D341Med (cell line): ENCODE measurements around the gene BLOC1S1.

Experiments used
- DNase-seq: peaks from one replicate; pipeline ENCODE4 v3.0.0; 2012; ENCODE audit warnings: low spot score

Gene BLOC1S1

DNA sequence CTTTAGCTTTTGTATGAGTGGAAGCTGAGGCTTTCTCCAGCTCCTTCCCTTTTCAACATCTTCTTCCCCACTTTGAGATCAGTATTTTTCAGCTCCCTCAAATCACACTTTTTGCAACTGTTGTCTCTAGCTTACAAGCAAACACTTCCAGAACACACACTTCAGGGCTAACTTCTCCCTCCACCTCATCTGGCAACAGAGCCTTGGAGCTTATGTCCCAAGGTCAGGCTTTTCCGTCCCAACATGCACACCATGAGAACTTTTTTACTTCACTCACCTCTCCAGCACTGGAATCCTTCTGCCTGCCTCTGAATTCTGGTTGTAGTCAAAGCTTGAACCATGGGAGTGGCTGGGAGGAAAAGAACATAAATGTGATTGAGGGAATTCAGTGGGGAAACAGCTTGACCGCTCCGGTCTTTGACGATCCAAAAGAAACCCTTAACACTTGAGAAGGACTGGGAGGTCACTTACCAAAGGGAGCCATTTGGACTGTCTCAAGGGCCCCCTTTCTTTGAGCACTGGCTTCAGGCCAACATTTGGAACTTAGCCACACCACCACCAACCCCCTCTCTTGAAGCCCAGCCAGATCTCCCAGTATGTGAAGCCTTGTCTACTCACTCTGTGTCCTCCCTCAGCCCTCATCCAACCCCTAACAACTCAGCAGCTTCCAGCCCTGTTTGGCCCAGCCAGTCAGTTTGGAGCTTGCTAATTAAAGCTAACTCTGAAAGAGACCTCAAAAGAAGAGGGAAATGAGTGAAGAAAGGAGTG, 3.9 kb upstream of the BLOC1S1 start:
- no peak for DNase-seq

DNA sequence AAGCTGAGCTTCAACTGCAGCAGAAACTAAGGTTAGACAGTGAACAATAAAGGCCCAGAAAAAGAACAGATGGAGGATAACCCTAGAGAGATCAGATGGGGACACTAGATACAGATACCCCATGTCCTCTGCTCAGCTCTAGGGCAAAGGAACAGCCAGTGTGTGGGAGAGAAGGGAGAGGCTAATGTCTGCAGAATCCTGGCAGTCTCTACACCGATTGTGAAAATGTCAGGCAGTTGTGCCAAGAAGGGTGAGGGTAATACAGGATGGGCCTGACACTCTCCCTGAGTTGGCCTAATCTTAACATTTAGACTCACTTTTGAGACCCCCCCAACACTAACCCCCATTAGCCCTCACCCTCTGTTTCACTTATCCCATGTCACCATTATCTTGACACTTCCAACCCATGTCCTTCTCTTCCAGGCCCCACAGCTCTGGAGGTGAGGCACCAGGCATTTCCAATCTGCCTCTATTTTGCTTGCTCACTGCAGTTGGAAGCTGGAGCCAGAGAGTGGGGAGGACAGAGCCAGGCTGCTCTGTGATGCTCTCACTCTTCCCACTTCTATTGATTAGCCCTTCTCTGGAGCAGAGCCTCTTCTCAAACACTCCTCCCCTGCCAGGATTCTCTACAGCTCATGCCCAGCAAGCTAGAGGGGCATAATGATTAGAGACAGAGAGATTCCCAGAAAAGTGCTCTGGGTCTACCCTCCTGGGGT, 3.0 kb upstream of the BLOC1S1 start:
- no peak for DNase-seq

DNA sequence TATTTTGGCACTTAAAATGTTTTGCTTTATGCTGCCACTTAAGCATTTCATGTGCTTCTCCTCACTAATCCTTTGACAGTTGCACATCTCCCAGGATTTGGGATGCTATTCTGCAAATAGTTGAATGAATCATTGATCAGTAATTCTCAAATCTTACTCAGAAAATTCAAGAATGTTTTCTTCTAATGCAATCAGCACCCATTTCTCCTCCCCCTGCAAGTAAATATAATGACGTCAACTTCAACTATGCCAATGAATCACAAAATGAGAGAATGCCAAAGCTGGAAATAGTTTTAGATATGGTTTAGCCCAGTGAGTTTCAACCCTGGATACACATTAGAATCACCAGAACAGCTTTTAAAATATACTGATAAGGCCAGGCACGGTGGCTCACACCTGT, 2.1 kb upstream of the BLOC1S1 start:
- DNase-seq: no peak

DNA sequence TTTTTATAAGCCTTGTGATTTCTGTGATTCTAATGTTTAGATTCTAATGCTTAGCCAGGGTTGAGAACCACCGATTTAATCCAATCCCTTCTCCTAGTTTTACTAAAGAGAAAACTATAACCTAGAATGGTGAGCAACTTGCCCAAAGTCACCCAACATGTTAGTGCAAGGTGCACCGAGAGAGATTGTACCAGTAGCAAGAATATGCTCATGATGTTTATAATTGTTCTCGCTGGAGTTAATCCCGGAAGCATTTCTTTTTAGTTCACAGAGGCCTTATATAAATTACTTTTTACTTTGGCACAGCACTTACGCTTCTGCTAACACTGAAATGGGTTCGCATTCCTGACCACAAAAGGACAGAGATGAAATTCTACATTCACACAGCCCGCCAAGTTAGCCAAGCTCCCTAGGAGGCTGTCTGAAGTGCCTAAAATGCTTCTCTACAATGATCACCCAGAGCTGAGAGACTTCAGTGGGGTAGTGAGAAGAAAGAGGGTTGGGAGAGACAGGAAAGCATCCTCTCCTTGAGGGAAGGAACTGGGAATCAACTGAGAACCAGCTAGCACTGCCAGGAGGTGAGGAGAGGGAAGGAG, 579 bp upstream of the BLOC1S1 start:
- no peak for DNase-seq

DNA sequence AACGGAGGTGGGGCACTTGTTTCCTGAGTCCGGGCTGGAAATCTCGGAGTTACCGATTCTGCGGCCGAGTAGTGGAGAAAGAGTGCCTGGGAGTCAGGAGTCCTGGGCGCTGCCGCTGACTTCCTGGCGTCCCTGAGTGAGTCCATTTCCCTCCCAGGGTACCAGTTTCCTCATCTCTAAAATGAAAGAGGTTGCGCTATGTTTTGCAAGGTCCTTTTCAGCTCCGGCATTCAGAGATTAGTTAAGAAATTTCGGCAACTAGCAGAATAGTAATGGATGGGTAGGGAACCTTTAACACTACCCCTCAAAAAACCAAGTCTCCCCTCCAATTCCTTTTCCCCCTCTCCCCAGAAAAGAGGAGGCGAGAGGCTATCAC, 724 bp downstream of the BLOC1S1 start:
- no peak for DNase-seq

DNA sequence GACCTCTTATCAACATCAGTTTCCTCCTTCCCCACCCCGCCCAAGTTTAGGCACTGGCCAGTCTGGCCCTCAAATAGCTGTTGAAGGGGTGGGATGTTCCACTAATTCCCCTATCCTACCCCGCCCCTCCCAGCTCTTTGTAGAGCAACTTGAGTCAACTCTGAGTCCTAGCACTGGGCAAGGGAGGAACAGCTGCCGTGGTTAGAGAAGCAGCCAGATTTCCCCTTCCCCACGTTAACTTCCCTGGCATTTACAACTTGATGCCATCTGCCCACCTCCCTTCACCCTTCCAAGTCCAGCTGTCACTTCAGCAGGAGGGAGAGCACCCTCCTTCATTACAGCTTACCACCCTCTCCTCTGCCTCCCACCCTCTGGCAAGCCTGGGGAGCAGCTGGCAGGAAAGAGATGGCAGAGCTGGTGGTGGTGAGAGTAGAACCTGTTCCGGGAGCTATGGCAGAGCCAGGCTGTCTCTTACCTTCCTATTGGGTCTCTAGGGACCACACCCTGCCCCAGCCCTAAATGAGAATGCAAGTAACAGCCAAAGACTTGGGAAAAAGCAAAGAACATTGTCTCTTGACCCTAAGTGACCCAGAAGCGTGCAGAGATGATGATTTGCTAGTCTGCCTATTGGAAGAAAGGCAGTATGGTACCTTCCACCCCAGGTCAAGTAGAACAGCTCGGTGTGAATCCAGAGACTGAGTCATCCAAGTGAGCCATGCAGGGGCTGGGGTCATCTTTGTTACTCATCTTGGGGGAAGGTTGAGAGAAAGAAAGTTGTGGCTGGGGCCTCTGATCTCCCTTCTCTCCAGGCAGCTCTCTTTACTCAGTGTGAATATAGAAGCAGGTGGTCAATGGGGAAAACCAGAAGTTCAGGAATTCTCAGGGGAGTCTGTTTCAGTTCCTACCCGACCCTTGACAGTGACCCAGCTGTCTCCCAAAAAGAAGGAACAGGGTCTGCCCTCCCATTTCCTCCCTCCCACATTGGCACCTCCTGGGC, 1.5 kb downstream of the BLOC1S1 start:
- DNase-seq: peak; percentile 63

DNA sequence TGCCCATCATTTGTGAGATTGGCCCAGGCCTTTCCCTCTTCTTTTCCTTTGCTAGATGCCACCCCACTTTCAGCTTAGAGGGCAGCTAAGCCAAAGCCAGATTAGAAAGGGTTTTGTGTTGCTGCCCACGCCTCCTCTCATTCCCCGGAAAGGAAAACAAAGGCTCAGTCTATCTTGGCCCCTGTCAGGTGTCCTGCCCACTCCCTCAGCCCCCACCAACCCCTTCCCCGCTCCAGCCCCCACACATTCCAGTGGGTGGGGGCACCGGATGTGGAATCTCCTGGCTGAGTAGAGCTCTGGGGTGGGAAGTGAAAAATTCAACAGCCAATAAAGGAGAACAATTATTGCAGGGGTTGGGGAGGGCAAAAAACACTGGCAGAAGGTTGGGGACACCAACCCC, 2.2 kb downstream of the BLOC1S1 start:
- peak; percentile 59 for DNase-seq

DNA sequence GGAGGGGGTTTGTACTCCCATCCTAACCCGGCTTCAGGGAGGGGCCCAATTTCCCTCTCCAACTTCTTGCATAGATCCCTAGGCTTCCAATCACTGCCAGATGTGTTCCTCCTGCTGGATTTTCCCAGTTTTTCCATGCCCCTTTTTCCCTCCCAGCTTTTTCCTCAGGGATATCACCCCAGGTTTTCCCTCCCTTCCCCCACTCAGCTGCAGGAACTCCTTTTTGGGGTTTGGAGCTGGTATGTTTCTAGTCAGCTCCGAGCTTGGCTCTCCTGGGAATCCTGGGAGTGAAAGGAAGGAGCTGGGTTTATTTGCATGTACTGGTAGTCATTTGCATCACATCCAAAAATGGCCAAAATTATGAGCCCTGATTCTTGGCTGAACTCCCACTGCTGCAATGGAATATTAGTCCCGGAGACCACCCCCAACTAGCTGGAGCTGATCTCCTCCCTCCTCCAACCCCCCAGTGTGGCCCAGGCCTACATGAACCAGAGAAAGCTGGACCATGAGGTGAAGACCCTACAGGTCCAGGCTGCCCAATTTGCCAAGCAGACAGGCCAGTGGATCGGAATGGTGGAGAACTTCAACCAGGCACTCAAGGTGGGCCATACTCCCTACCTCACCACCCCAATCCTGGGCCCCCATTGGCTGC, 2.9 kb downstream of the BLOC1S1 start:
- DNase-seq: no peak

DNA sequence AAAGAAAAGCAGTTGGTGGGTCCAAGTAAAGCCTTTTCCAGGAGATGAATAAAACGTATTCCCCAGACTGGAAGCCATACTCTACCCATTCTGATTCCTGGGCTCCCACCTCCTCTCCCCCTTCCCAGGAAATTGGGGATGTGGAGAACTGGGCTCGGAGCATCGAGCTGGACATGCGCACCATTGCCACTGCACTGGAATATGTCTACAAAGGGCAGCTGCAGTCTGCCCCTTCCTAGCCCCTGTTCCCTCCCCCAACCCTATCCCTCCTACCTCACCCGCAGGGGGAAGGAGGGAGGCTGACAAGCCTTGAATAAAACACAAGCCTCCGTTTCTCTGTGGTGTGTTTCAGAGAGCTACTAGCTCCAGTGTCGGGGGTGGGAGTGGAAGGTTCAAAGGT, 3.5 kb downstream of the BLOC1S1 start:
- no peak for DNase-seq

DNA sequence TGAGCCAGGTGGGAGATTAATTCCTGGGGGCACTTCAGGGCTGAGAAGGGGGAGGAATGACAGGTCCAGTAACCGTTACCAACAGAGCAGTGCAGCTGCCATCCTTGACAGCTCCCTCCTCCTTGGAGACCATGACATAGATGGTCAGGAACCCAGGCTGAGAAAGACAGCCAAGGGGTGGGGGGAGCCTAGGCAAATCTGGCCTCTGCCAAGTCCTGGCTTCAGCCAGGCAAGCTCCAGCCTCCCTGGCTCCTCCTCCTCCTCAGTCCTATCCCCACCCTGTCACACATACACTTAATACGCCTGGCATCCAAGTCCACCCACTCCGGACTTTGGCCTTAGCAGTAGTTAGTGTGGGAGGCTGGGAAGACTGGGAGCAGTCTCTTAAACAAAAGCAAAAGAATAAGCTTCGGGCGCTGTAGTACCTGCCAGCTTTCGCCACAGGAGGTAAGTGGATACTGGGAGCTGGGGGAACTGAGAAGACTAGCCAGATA, 4.3 kb downstream of the BLOC1S1 start, which contains the start of gene RDH5:
TSS of gene RDH5 (plus strand) at position 323 of the 494 bp plus-strand sequence. CDS start 792 bp downstream, outside the sequence.
- no peak for DNase-seq

DNA sequence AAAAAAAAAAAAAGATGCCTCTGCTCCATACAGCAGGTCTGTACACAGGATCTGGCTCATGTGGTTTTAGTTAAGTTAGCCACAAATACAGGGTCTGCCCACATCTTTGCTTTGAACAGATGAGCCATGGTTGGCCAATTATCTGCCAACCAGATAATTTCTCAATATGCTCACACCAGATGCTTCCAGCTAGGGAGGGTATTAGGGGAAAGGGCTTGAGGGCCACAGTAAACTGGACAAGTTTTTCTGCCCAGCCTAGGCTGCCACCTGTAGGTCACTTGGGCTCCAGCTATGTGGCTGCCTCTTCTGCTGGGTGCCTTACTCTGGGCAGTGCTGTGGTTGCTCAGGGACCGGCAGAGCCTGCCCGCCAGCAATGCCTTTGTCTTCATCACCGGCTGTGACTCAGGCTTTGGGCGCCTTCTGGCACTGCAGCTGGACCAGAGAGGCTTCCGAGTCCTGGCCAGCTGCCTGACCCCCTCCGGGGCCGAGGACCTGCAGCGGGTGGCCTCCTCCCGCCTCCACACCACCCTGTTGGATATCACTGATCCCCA, 5.1 kb downstream of the BLOC1S1 start:
- DNase-seq: no peak

DNA sequence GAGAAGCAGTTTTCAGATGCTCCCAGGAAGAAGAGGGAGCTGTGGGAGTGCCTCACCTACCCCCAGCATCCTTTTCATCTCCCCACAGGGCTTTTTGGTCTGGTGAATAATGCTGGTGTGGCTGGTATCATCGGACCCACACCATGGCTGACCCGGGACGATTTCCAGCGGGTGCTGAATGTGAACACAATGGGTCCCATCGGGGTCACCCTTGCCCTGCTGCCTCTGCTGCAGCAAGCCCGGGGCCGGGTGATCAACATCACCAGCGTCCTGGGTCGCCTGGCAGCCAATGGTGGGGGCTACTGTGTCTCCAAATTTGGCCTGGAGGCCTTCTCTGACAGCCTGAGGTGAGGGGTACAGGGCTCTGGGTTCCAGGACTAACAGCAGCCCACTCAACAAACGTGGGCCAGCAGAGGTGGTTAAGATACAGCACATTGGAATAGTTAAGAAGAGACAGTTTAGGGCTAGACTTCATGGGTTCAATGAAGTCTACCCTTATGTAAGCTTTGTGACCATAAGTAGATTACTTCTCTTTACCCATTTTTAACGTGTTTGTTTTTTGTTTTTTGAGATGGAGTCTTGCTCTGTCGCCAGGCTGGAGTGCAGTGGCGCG, 5.9 kb downstream of the BLOC1S1 start:
- DNase-seq: no peak

DNA sequence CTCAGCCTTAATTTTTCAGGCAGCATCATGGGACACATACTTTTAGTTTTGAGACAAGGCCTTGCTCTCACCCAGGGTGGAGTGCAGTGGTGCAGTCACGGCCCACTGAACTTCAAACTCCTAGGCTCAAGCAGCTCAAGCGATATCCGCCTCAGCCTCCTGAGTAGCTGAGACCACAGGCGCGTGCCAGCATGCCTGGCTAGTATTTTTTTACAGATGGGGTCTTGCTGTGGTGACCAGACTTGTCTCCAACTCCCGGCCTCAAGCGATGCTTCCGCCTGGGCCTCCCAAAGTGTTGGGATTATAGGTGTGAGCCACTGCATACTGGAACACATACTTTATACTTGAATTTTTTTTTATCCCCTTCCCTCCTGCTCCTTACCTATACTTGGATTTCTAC, 7.1 kb downstream of the BLOC1S1 start:
- DNase-seq: no peak

DNA sequence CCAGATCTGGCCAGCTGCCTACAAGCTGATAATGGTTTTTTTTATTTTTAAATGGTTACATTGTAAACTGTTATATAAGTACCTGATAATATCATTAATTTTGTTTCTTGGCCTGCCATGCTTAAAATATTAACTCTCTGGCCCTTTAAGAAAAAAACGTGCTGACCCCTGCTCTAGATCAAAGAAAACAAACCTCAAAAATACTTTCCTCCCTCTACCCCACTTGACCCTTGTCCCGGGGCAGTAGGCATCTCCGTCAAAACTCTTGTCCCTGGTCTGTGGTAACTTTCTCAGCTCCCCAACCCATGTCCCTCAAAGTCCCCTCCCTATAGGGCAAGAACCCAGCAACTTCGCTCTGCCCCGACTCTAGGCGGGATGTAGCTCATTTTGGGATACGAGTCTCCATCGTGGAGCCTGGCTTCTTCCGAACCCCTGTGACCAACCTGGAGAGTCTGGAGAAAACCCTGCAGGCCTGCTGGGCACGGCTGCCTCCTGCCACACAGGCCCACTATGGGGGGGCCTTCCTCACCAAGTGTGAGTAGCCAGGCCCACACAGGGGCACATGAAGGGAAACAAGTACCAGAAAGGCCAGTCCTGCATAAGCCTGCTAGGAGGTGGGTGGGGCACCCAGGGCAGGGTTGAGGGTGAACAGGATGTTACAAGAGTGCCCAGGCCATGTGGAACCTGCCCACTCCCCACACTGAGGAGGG, 7.8 kb downstream of the BLOC1S1 start:
- DNase-seq: no peak

DNA sequence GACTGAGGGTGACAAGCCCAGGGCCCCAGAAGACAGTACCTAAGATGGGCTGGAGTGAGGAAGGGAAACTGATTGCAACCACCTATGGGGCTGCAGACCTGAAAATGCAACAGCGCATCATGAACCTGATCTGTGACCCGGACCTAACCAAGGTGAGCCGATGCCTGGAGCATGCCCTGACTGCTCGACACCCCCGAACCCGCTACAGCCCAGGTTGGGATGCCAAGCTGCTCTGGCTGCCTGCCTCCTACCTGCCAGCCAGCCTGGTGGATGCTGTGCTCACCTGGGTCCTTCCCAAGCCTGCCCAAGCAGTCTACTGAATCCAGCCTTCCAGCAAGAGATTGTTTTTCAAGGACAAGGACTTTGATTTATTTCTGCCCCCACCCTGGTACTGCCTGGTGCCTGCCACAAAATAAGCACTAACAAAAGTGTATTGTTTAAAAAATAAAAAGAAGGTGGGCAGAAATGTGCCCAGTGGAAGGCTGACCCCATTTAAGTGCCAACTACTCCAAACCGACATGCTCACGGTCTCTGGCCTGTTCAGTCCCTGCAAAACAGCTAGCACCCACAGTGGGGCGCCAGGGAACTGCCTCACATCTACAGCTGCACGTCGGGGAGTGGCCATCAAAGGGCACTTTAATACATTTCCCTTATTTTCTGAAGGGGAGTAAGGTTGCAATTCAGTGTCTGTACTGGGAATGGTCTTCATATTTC, 8.5 kb downstream of the BLOC1S1 start:
- peak; percentile 78 for DNase-seq

DNA sequence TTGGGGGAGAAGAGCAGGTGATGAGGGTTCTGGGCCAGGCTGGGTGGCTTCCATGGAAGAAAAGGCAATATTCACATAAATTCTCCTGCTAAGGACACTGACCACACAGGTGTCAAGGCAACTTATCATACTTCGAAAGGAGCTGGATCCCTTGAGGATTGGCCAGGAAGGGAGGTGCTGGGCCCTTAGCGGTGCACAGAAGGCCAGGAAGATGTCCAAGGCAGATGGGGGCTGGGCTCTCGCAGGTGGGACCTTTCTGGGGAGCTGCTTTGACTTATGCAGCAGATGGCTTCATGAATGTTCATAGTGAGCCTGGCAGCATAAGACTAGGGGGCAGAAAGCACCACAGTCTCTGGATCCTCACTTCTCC, 9.1 kb downstream of the BLOC1S1 start:
- no peak for DNase-seq

DNA sequence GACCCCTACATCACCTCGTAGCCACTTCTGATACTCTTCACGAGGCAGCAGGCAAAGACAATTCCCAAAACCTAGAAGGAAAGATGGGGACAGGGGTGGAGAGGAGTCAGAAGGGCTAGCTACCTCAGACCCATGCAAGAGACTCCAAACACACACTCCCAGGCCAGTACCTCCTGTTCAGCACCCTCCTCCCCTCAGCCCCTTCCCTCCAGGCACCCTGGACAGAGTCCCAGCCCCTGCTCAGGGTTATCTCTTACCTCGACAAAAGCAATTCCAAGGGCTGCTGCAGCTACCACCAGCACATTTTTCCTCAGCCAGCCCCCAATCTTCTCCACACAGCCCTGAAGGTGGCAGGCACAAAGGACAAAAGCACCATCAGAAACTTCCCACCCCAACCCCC, 9.7 kb downstream of the BLOC1S1 start:
- DNase-seq: no peak

DNA sequence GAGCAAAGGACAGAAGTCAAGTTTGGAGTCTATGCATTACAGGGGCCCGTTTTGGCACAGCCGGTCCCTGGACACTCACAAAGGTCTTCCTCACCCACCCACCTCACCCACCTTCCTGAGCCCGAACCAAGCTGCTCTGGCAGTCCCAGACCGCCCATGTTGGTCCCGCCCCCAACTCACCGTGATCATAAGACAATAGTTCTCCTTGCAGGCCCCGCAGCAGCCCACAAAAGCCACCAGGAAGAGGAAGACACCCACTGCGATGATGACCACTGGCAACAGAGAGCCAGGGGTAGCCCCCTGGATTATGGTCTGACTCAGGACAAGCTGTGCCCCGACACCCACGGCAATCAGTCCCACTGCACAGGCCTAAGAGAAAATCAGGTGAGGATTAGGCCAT, 11.1 kb downstream of the BLOC1S1 start:
- DNase-seq: no peak

DNA sequence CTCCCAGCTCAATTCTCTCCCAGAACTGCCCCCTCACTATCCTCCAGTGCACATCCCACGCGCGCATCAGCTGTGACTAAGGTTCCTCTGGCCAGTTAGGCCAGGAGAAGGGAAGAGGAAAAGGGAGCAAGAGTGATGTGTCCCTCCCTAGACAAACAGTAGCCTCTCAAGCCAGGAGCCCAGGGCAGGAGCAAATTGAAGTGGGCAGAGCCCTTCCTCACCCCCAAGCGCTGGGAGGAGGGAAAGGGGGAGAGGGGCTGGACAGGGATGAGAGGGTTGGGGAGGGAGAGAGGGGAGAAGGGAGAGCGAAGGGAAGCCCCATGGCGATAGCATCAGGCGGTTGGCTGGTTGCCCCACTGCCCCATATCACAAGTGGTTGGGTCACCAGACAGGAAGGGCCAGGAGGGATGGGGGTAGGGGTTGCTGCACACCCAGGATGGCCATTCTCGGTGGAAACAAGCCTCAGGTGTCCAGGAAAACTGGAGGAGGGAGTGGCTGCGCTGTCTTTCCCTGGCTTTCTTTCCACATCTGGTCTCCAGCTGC, 11.9 kb downstream of the BLOC1S1 start:
- no peak for DNase-seq
